ENCODE measurements around the gene CRYBG3. TPM values are rescaled to one million over a fixed set of nuclear protein-coding genes. Genes with fewer than 3 reads are reported as not detected.

The CRYBG3 gene
- total RNA-seq: 29.9 and 33.4 TPM in 2 replicates
- 7.6 and 8.7 TPM in 2 replicates for polyA plus RNA-seq
- 5.7 and 5.9 TPM in 2 replicates for polyA plus RNA-seq (2012)
- polyA minus RNA-seq (ENCODE audit: low replicate concordance): 6.7 and 8.1 TPM in 2 replicates

- TF ChIP-seq CTCF (conservative IDR thresholded peaks at IDR 0.05 in 1 of 2, IDR thresholded peaks at IDR 0.05 in 1 of 2; ENCODE audit: low read depth in 1 of 2, low read length in 2 of 2) (peak; percentile 35 to 48), EZH2 (IDR thresholded peaks at IDR 0.05; ENCODE audit: low read length, missing control alignments) (no peak)
- H3K4me1 ChIP-seq (ENCODE audit: control insufficient read depth, extremely low read depth, insufficient read depth, low read length): no peaks in the 10 kb centered on the region
- peak within 1 kb of the TSS; percentile 96 for H3K4me2 ChIP-seq (ENCODE audit: extremely low read depth, insufficient read depth, low read length)
- peak within 1 kb of the TSS; percentile 89 for H3K9ac ChIP-seq (ENCODE audit: insufficient read depth, low read length)
- peak; percentile 74 to 81 for DNase-seq (ENCODE audit: low read depth in 2 of 2)
- peaks cover 14% of the 10 kb centered on the region for H3K79me2 ChIP-seq (ENCODE audit: control insufficient read depth, insufficient read depth, low read length)
- peak within 1 kb of the TSS; percentile 71 to 97 (median 89) for H3K4me3 ChIP-seq (replicated peaks in 1 of 4; ENCODE audit: control extremely low read depth in 1 of 4, insufficient read depth in 1 of 4, low read depth in 3 of 4, low read length in 4 of 4)
- no peaks in the 10 kb centered on the region for H4K20me1 ChIP-seq (ENCODE audit: control insufficient read depth, extremely low read depth, insufficient read depth, low read length)
- H3K36me3 ChIP-seq (ENCODE audit: control insufficient read depth, insufficient read depth, low read length): no peaks in the 10 kb centered on the region
- H2AFZ ChIP-seq (ENCODE audit: low read length): peak within 1 kb of the TSS; percentile 96
- H3K27me3 ChIP-seq (ENCODE audit: control insufficient read depth, insufficient read depth, low read length): no peaks in the 10 kb centered on the region
- no peaks in the 10 kb centered on the region for H3K9me3 ChIP-seq (ENCODE audit: control insufficient read depth, insufficient read depth, low read depth, low read length)
- H3K27ac ChIP-seq (ENCODE audit: insufficient read depth, low read length): peak within 1 kb of the TSS; percentile 85
These were observed at the start of gene CRYBG3 for GRCh38 chr3:97821774-97822358. TSS of gene CRYBG3 (plus strand) at chr3:97822011. CDS start at chr3:97822207, 196 bp downstream.

GRCh38 chr3:97772926-97773325 is 48.9 kb upstream of the CRYBG3 start:
- Histone ChIP-seq H3K27me3 (ENCODE audit: control insufficient read depth, insufficient read depth, low read length) (no peaks in the 10 kb centered on the region), H3K4me2 (ENCODE audit: extremely low read depth, insufficient read depth, low read length) (no peak overlapping the region), H3K79me2 (ENCODE audit: control insufficient read depth, insufficient read depth, low read length) (no peaks in the 10 kb centered on the region), H2AFZ (ENCODE audit: low read length) (no peak overlapping the region), H3K36me3 (ENCODE audit: control insufficient read depth, insufficient read depth, low read length) (no peaks in the 10 kb centered on the region), H3K4me3 (replicated peaks in 1 of 4; ENCODE audit: control extremely low read depth in 1 of 4, insufficient read depth in 1 of 4, low read depth in 3 of 4, low read length in 4 of 4) (no peak overlapping the region), H3K27ac (ENCODE audit: insufficient read depth, low read length) (no peak overlapping the region), H4K20me1 (ENCODE audit: control insufficient read depth, extremely low read depth, insufficient read depth, low read length) (no peaks in the 10 kb centered on the region), H3K4me1 (ENCODE audit: control insufficient read depth, extremely low read depth, insufficient read depth, low read length) (no peaks in the 10 kb centered on the region), H3K9me3 (ENCODE audit: control insufficient read depth, insufficient read depth, low read depth, low read length) (no peaks in the 10 kb centered on the region), H3K9ac (ENCODE audit: insufficient read depth, low read length) (no peak overlapping the region)
- TF ChIP-seq CTCF (conservative IDR thresholded peaks at IDR 0.05 in 1 of 2, IDR thresholded peaks at IDR 0.05 in 1 of 2; ENCODE audit: low read depth in 1 of 2, low read length in 2 of 2): no peak
- TF ChIP-seq EZH2 (IDR thresholded peaks at IDR 0.05; ENCODE audit: low read length, missing control alignments): no peak
- DNase-seq (ENCODE audit: low read depth in 2 of 2): no peak

GRCh38 chr3:97778152-97778551 is 43.7 kb upstream of the CRYBG3 start:
- H3K4me3 ChIP-seq (replicated peaks in 1 of 4; ENCODE audit: control extremely low read depth in 1 of 4, insufficient read depth in 1 of 4, low read depth in 3 of 4, low read length in 4 of 4): no peak overlapping the region
- no peaks in the 10 kb centered on the region for H3K36me3 ChIP-seq (ENCODE audit: control insufficient read depth, insufficient read depth, low read length)
- no peak overlapping the region for H3K27ac ChIP-seq (ENCODE audit: insufficient read depth, low read length)
- no peaks in the 10 kb centered on the region for H3K79me2 ChIP-seq (ENCODE audit: control insufficient read depth, insufficient read depth, low read length)
- no peak for DNase-seq (ENCODE audit: low read depth in 2 of 2)
- no peak overlapping the region for H2AFZ ChIP-seq (ENCODE audit: low read length)
- no peak for TF ChIP-seq CTCF (conservative IDR thresholded peaks at IDR 0.05 in 1 of 2, IDR thresholded peaks at IDR 0.05 in 1 of 2; ENCODE audit: low read depth in 1 of 2, low read length in 2 of 2)
- TF ChIP-seq EZH2 (IDR thresholded peaks at IDR 0.05; ENCODE audit: low read length, missing control alignments): no peak
- H3K4me2 ChIP-seq (ENCODE audit: extremely low read depth, insufficient read depth, low read length): no peak overlapping the region
- H3K9ac ChIP-seq (ENCODE audit: insufficient read depth, low read length): no peak overlapping the region
- H3K27me3 ChIP-seq (ENCODE audit: control insufficient read depth, insufficient read depth, low read length): no peaks in the 10 kb centered on the region
- no peaks in the 10 kb centered on the region for H3K4me1 ChIP-seq (ENCODE audit: control insufficient read depth, extremely low read depth, insufficient read depth, low read length)
- no peaks in the 10 kb centered on the region for H4K20me1 ChIP-seq (ENCODE audit: control insufficient read depth, extremely low read depth, insufficient read depth, low read length)
- no peaks in the 10 kb centered on the region for H3K9me3 ChIP-seq (ENCODE audit: control insufficient read depth, insufficient read depth, low read depth, low read length)

All from fibroblast of lung (primary cell).